Activated T-cell treated with anti-CD3 and anti-CD28 coated beads for 4 hours (primary cell): Measurements from ENCODE around the gene PDZK1.
"Not testable (repeated sequence)": the region's sequence is repeated elsewhere in the genome, so short reads cannot be mapped to it uniquely, and the experiment has no call there.

Source experiments
- DNase-seq: peaks from one replicate; pipeline ENCODE4 v3.0.0-alpha.2; 2020

PDZK1 gene

GRCh38 chr1:145708063-145708462, 895 bp upstream of the PDZK1 start:
- no peak for DNase-seq

GRCh38 chr1:145706086-145706664, 993 bp downstream of the PDZK1 start:
- DNase-seq: no peak

GRCh38 chr1:145705622-145706021, 1.5 kb downstream of the PDZK1 start:
- DNase-seq: no peak

GRCh38 chr1:145702826-145703225, 4.3 kb downstream of the PDZK1 start:
- DNase-seq: no peak

GRCh38 chr1:145702052-145702451, 5.1 kb downstream of the PDZK1 start:
- no peak for DNase-seq

- DNase-seq: no peak
These were observed 5.8 kb downstream of the PDZK1 start for GRCh38 chr1:145701306-145701862.

GRCh38 chr1:145696630-145696960, 10.6 kb downstream of the PDZK1 start:
- DNase-seq: no peak

- DNase-seq: no peak
These were observed 11.1 kb downstream of the PDZK1 start for GRCh38 chr1:145695821-145696629.

GRCh38 chr1:145692785-145693443, 14.3 kb downstream of the PDZK1 start:
- DNase-seq: no peak

GRCh38 chr1:145690587-145691558, 16.3 kb downstream of the PDZK1 start:
- DNase-seq: no peak

GRCh38 chr1:145689922-145690321, 17.2 kb downstream of the PDZK1 start:
- no peak for DNase-seq

- no peak for DNase-seq
These were observed 18.2 kb downstream of the PDZK1 start for GRCh38 chr1:145688924-145689323.

GRCh38 chr1:145688328-145688727, 18.8 kb downstream of the PDZK1 start:
- no peak for DNase-seq

GRCh38 chr1:145686078-145686477, 21.1 kb downstream of the PDZK1 start:
- not testable (repeated sequence) for DNase-seq

- DNase-seq: not testable (repeated sequence)
These were observed 22.3 kb downstream of the PDZK1 start for GRCh38 chr1:145684858-145685257.

- not testable (repeated sequence) for DNase-seq
These were observed 34.0 kb downstream of the PDZK1 start for GRCh38 chr1:145673217-145673616.

- DNase-seq: not testable (repeated sequence)
These were observed 36.0 kb downstream of the PDZK1 start for GRCh38 chr1:145670995-145671745.

GRCh38 chr1:145665015-145665414, 42.2 kb downstream of the PDZK1 start:
- DNase-seq: not testable (repeated sequence)

GRCh38 chr1:145662502-145662901, 44.7 kb downstream of the PDZK1 start:
- not testable (repeated sequence) for DNase-seq

- DNase-seq: not testable (repeated sequence)
These were observed 50.8 kb downstream of the PDZK1 start for GRCh38 chr1:145656245-145656943.

GRCh38 chr1:145643990-145644389, 63.2 kb downstream of the PDZK1 start:
- DNase-seq: not testable (repeated sequence)
